ENCODE measurements around the gene ZYG11A. TPM values are rescaled to one million over a fixed set of nuclear protein-coding genes. Genes with fewer than 3 reads are reported as not detected.

Gene ZYG11A
- total RNA-seq, 4 donors from 2014 or later, result not detected

DNA sequence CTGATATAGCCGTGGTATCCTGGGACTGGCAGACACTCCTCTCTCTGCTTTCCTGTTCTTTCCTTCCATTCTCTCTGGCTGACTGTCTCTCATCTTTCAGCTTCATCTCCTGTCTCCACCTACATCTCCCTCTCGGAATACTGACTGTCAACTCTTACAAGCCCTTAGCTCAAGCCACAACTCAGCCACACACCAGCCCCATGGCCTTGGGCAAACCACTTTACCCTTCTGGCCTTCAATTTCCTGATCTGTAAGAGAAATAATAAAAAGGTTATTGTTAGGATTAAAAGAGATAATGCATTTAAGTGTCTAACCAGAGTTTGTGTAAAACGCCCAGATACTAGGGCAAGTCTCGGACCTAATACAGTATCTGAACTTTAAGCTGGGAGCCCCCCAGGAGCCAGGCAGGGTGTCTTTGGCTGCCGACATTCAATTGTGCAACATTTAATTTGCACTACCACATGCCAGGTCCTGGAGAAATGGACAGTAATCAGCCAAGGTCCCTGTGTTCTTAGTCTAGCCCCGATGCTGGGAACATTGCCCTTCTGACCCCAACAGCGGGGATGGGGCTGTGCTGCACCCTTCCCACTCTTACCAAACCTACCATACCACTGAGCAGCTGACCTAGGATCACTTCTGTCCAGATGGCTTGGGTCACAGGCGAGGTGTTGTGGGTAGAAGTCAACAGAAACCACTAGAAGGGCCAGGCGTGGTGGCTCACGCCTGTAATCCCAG lies 73.8 kb downstream of the ZYG11A start:
- no peak for DNase-seq (ENCODE audit: extremely low spot score)
- Histone ChIP-seq H3K36me3 (peaks cover 0 to 15% (median 6%) of the 10 kb centered on the region in 4 donors), H3K9me3 (no peaks in the 10 kb centered on the region), H3K27me3 (no peaks in the 10 kb centered on the region), H3K4me1 (peaks cover 24 to 40% (median 30%) of the 10 kb centered on the region in 4 donors), H3K27ac (replicated peaks in 1 of 4) (peak overlapping the region in 2 of 4 donors; percentile 20 to 57), H3K4me3 (no peak overlapping the region)
- intact Hi-C loops (cut with DNase I), result no loop called here
- WGBS, result 83% methylated on average over 9 of the region's 10 CpGs
- no peak for TF ChIP-seq EP300 (IDR thresholded peaks at IDR 0.05)
- TF ChIP-seq, protein P1, sequence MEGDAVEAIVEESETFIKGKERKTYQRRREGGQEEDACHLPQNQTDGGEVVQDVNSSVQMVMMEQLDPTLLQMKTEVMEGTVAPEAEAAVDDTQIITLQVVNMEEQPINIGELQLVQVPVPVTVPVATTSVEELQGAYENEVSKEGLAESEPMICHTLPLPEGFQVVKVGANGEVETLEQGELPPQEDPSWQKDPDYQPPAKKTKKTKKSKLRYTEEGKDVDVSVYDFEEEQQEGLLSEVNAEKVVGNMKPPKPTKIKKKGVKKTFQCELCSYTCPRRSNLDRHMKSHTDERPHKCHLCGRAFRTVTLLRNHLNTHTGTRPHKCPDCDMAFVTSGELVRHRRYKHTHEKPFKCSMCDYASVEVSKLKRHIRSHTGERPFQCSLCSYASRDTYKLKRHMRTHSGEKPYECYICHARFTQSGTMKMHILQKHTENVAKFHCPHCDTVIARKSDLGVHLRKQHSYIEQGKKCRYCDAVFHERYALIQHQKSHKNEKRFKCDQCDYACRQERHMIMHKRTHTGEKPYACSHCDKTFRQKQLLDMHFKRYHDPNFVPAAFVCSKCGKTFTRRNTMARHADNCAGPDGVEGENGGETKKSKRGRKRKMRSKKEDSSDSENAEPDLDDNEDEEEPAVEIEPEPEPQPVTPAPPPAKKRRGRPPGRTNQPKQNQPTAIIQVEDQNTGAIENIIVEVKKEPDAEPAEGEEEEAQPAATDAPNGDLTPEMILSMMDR (IDR thresholded peaks at IDR 0.05), result no peak
- no peak for TF ChIP-seq POLR2AphosphoS5 (IDR thresholded peaks at IDR 0.05)
- no peak for TF ChIP-seq POLR2A (IDR thresholded peaks at IDR 0.05; ENCODE audit: low read depth)

DNA sequence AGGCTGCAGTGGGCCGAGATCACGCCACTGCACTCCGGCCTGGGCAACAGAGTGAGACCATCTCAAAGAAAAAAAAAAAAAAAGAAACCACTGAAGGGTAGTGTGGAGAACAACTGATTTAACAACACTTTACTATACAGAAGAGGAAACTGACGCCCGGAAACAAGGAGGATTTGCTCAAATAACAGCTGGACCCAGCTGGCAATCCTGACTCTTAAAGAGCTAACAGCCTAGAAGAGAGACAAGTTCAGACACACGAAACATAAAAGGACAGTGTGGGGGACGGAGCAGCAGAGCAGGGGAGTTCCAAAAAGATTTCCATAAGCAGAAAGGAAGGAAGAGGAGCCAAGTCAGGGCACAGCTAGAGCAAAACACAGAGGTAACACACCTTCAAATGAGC lies 74.6 kb downstream of the ZYG11A start:
- H3K9me3 ChIP-seq, result no peaks in the 10 kb centered on the region
- H3K36me3 ChIP-seq, result peaks cover 0 to 10% (median 4%) of the 10 kb centered on the region in 4 donors
- no peak overlapping the region for H3K4me3 ChIP-seq
- TF ChIP-seq, protein P1 (IDR thresholded peaks at IDR 0.05), result no peak
- TF ChIP-seq POLR2AphosphoS5 (IDR thresholded peaks at IDR 0.05), result peak in 1 of 2 donors; percentile 43
- TF ChIP-seq POLR2A (IDR thresholded peaks at IDR 0.05; ENCODE audit: low read depth), result no peak
- TF ChIP-seq EP300 (IDR thresholded peaks at IDR 0.05), result no peak
- intact Hi-C loops (cut with DNase I), result no loop called here
- H3K27ac ChIP-seq (replicated peaks in 1 of 4), result peak overlapping the region in 2 of 4 donors; percentile 20 to 57
- no peak for DNase-seq (ENCODE audit: extremely low spot score)
- WGBS, result 66% methylated on average over 7 of the region's 7 CpGs
- no peaks in the 10 kb centered on the region for H3K27me3 ChIP-seq
- peaks cover 24 to 48% (median 38%) of the 10 kb centered on the region in 4 donors for H3K4me1 ChIP-seq

DNA sequence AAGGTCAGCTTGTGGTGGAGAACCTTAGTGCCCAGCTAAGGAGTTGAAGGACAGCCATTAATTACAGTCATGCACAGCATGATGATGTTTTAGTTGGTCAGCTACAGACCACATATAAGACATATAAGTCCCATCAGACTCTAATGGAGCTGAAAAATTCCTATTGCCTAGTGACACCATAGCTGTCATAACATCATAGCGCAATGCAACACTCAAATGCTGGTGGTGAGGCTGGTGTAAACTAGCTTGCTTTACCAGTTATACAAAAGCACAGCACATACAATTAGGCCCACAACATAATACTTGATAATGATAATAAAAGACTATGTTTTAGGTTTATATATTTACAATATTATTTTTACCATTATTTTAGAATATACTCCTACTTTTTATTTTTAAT lies 75.0 kb downstream of the ZYG11A start:
- no peak for TF ChIP-seq EP300 (IDR thresholded peaks at IDR 0.05)
- TF ChIP-seq POLR2AphosphoS5 (IDR thresholded peaks at IDR 0.05), result no peak
- TF ChIP-seq, protein P1 (IDR thresholded peaks at IDR 0.05), result no peak
- Histone ChIP-seq H3K27ac (replicated peaks in 1 of 4) (peak overlapping the region in 1 of 4 donors; percentile 57), H3K4me1 (peaks cover 24 to 49% (median 39%) of the 10 kb centered on the region in 4 donors), H3K4me3 (no peak overlapping the region), H3K9me3 (no peaks in the 10 kb centered on the region), H3K36me3 (peaks cover 0 to 10% (median 4%) of the 10 kb centered on the region in 4 donors), H3K27me3 (no peaks in the 10 kb centered on the region)
- WGBS, result 91% methylated on average over 1 of the region's 1 CpG
- no peak for DNase-seq (ENCODE audit: extremely low spot score)
- intact Hi-C loops (cut with DNase I), result no loop called here

DNA sequence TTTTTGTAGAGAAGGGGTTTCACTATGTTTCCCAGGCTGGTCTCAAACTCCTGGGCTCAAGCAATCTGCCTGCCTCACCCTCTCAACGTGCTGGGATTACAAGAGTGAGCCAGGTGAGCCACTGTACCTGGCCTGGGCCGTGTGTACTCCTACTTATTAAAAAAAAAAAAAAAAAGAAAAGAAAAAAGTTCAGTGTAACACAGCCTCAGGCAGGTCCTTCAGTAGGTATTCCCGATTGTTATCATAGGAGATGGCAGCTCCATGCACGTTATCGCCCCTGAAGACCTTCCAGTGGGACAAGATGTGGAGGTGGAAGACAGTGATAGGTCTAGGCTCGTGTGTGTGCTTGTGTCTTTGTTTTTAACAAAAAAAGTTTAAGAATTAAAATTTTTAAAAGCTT lies 75.6 kb downstream of the ZYG11A start:
- TF ChIP-seq POLR2AphosphoS5 (IDR thresholded peaks at IDR 0.05), result no peak
- no peak for TF ChIP-seq POLR2A (IDR thresholded peaks at IDR 0.05; ENCODE audit: low read depth)
- TF ChIP-seq EP300 (IDR thresholded peaks at IDR 0.05), result no peak
- TF ChIP-seq, protein P1 (IDR thresholded peaks at IDR 0.05), result no peak
- Histone ChIP-seq H3K4me1 (peaks cover 24 to 49% (median 39%) of the 10 kb centered on the region in 4 donors), H3K4me3 (no peak overlapping the region), H3K27ac (replicated peaks in 1 of 4) (no peak overlapping the region), H3K27me3 (no peaks in the 10 kb centered on the region), H3K36me3 (peaks cover 0 to 10% (median 2%) of the 10 kb centered on the region in 4 donors), H3K9me3 (no peaks in the 10 kb centered on the region)
- intact Hi-C loops (cut with DNase I), result no loop called here
- DNase-seq (ENCODE audit: extremely low spot score), result no peak
- WGBS, result 89% methylated on average over 6 of the region's 6 CpGs

All from esophagus muscularis mucosa (tissue), 4 donors.